Suprapubic skin (tissue), 4 donors: ENCODE data around the gene CHRM1.

Experiments used
- POLR2A ChIP-seq, 2 donors: fragments of 450-650 bp; IDR thresholded peaks; one replicate each; pipeline ENCODE4 v1.6.1; 2017; ENCODE audit warnings: antibody characterized with exemption in 2 of 2, mild to moderate bottlenecking in 2 of 2, moderate library complexity in 2 of 2
- POLR2AphosphoS5 ChIP-seq, 3 donors: sonication (generic); formaldehyde crosslinking; IDR thresholded peaks; one replicate each; pipeline ENCODE4 v1.6.1; 2017; ENCODE audit warnings: antibody characterized with exemption in 3 of 3
- TF ChIP-seq, protein P1 (sequence below), 2 donors: fragments of 200-600 bp in 1 of 2; fragments of 450-650 bp in 1 of 2; sonication (generic) in 1 of 2; IDR thresholded peaks; one replicate each; pipeline ENCODE4 v1.5.1; 2016 to 2019; ENCODE audit warnings: antibody characterized with exemption in 2 of 2, mild to moderate bottlenecking in 1 of 2, moderate library complexity in 1 of 2

DNA sequence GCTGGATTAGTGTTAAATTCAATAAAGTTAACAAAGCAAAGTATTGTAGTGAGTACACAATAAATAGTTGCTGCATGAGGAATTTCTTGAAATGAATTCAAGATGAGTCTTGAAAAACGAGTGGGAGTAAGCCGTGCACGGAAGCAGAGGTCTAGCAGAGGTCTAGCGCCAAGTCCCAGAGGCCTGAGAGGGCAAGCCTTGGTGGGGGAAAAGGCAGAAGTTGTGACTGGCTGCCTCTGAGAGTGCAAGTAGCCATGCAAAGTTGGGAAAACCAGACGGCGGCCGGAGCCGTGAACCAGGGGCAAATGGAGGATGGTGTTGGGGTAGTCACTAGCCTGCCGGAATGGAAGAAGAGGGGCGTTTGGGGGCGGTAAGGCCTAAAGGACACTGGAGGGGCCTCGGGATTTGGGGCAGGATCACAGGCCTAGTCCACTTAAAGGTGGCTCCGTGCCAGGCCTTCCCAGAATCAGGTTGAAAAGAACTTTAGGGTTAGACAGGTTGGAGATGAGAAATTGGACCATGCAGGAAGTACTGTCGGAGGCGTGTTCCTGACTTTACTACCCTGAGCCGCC is 40.8 kb downstream of the CHRM1 start:
- TF ChIP-seq, protein P1, sequence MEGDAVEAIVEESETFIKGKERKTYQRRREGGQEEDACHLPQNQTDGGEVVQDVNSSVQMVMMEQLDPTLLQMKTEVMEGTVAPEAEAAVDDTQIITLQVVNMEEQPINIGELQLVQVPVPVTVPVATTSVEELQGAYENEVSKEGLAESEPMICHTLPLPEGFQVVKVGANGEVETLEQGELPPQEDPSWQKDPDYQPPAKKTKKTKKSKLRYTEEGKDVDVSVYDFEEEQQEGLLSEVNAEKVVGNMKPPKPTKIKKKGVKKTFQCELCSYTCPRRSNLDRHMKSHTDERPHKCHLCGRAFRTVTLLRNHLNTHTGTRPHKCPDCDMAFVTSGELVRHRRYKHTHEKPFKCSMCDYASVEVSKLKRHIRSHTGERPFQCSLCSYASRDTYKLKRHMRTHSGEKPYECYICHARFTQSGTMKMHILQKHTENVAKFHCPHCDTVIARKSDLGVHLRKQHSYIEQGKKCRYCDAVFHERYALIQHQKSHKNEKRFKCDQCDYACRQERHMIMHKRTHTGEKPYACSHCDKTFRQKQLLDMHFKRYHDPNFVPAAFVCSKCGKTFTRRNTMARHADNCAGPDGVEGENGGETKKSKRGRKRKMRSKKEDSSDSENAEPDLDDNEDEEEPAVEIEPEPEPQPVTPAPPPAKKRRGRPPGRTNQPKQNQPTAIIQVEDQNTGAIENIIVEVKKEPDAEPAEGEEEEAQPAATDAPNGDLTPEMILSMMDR (IDR thresholded peaks at IDR 0.05) = no peak
- TF ChIP-seq POLR2AphosphoS5 (IDR thresholded peaks at IDR 0.05) (no peak), POLR2A (IDR thresholded peaks at IDR 0.05) (no peak)
